HL-60 (cell line): ENCODE data around the gene GIPC3.

Experiments
- CTCF ChIP-seq: IDR thresholded peaks from one replicate; pipeline ENCODE4 v1.5.1; 2011; ENCODE audit warnings: low read length, control low read depth, inconsistent platforms; ENCODE audit not compliant: insufficient read depth
- GABPA ChIP-seq: IDR thresholded peaks from 2 replicates; pipeline ENCODE4 v1.6.1; 2012; ENCODE audit warnings: low read depth
- POLR2AphosphoS5 ChIP-seq: IDR thresholded peaks from 2 replicates; pipeline ENCODE4 v1.6.1; 2012; ENCODE audit warnings: low read depth
- REST ChIP-seq: IDR thresholded peaks from 2 replicates; pipeline ENCODE4 v1.6.1; 2012; ENCODE audit warnings: low read depth; ENCODE audit not compliant: insufficient replicate concordance

GRCh38 chr19:3611841-3612240, 26.6 kb downstream of the GIPC3 start:
- TF ChIP-seq POLR2AphosphoS5 (no peak), CTCF (no peak), GABPA (no peak), REST (no peak)
